Sigmoid colon (tissue), 4 donors: ENCODE measurements around the gene PSD4.

Experiments
- EP300 ChIP-seq, 4 donors: sonication (generic); formaldehyde crosslinking; IDR thresholded peaks; one replicate each; pipeline ENCODE4 v1.6.1; 2017; ENCODE audit warnings: antibody characterized with exemption in 4 of 4
- TF ChIP-seq, protein P1 (sequence below), 4 experiments: fragments of 450-650 bp in 3 of 4; fragments of 200-600 bp in 1 of 4; IDR thresholded peaks; one replicate each; pipeline ENCODE4 v1.5.1; 2016 to 2019; ENCODE audit warnings: antibody characterized with exemption in 4 of 4, mild to moderate bottlenecking in 3 of 4, moderate library complexity in 2 of 4

DNA sequence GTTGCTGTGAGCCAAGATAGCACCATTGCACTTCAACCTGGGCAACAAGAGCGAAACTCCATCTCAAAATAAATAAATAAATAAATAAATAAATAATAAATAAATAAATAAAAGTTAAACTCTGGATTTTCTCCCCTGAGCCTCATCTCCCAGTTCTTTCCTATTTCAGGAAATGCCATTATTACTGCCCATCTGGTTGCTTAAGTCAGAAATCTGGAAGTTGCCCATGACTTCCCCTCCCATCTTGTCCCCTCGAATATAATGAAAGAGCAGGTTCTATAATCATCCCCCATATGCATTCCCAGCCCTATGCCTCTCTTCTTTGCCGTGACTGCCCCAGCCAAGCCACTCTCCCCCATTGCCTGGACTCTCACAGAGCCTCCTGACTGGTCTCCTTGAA, 4.2 kb upstream of the PSD4 start:
- TF ChIP-seq EP300 (IDR thresholded peaks at IDR 0.05), result no peak
- TF ChIP-seq, protein P1, sequence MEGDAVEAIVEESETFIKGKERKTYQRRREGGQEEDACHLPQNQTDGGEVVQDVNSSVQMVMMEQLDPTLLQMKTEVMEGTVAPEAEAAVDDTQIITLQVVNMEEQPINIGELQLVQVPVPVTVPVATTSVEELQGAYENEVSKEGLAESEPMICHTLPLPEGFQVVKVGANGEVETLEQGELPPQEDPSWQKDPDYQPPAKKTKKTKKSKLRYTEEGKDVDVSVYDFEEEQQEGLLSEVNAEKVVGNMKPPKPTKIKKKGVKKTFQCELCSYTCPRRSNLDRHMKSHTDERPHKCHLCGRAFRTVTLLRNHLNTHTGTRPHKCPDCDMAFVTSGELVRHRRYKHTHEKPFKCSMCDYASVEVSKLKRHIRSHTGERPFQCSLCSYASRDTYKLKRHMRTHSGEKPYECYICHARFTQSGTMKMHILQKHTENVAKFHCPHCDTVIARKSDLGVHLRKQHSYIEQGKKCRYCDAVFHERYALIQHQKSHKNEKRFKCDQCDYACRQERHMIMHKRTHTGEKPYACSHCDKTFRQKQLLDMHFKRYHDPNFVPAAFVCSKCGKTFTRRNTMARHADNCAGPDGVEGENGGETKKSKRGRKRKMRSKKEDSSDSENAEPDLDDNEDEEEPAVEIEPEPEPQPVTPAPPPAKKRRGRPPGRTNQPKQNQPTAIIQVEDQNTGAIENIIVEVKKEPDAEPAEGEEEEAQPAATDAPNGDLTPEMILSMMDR (IDR thresholded peaks at IDR 0.05), result no peak
